H9 (cell line): ENCODE measurements around the gene ACYP2. TPM values are rescaled to one million over a fixed set of nuclear protein-coding genes. Genes with fewer than 3 reads are reported as not detected.

Source experiments
- DNase-seq: peaks from one replicate; pipeline ENCODE4 v3.0.0-alpha.2; 2017
- H2AFZ ChIP-seq: one replicate; pipeline ENCODE4 v1.6.1; 2013; ENCODE audit warnings: mild to moderate bottlenecking, low read length, control low read depth, moderate library complexity
- H2AK5ac ChIP-seq: 2 replicates; pipeline ENCODE4 v1.6.1; 2013; ENCODE audit warnings: low read length, control low read depth, mixed read lengths; ENCODE audit not compliant: insufficient read length
- H2BK120ac ChIP-seq: one replicate; pipeline ENCODE4 v1.6.1; 2013; ENCODE audit warnings: low read depth, mild to moderate bottlenecking, low read length, control low read depth, inconsistent platforms; ENCODE audit not compliant: poor library complexity, severe bottlenecking
- H2BK12ac ChIP-seq: 2 replicates; pipeline ENCODE4 v1.6.1; 2013; ENCODE audit warnings: low read length, control low read depth, mixed read lengths, low read depth; ENCODE audit not compliant: insufficient read length
- H2BK15ac ChIP-seq: 2 replicates; pipeline ENCODE4 v1.6.1; 2013; ENCODE audit warnings: low read depth, low read length, control low read depth
- H2BK20ac ChIP-seq: one replicate; pipeline ENCODE4 v1.6.1; 2013; ENCODE audit warnings: low read depth, mild to moderate bottlenecking, low read length, control low read depth, inconsistent platforms; ENCODE audit not compliant: poor library complexity, severe bottlenecking
- H2BK5ac ChIP-seq: 2 replicates; pipeline ENCODE4 v1.6.1; 2013; ENCODE audit warnings: low read length, control low read depth, mixed read lengths; ENCODE audit not compliant: insufficient read length
- H3K14ac ChIP-seq: 2 replicates; pipeline ENCODE4 v1.6.1; 2013; ENCODE audit warnings: low read length, control low read depth; ENCODE audit not compliant: insufficient read depth
- H3K18ac ChIP-seq: 2 replicates; pipeline ENCODE4 v1.6.1; 2013; ENCODE audit warnings: low read depth, mild to moderate bottlenecking, mixed read lengths, low read length, control low read depth; ENCODE audit not compliant: insufficient read length
- H3K23ac ChIP-seq: 2 replicates; pipeline ENCODE4 v1.6.1; 2013; ENCODE audit warnings: low read length, control low read depth, mixed read lengths, low read depth; ENCODE audit not compliant: insufficient read length
- H3K23me2 ChIP-seq: 2 replicates; pipeline ENCODE4 v1.6.1; 2013; ENCODE audit warnings: low read depth, mild to moderate bottlenecking, mixed read lengths, low read length, control low read depth; ENCODE audit not compliant: insufficient read length, poor library complexity, severe bottlenecking
- H3K27ac ChIP-seq: 2 replicates; pipeline ENCODE4 v1.5.1; 2013; ENCODE audit warnings: low read length, control low read depth, mixed read lengths, low read depth; ENCODE audit not compliant: insufficient read length
- H3K27me3 ChIP-seq: 2 replicates; pipeline ENCODE4 v1.6.1; 2013; ENCODE audit warnings: low read length, control low read depth, inconsistent platforms; ENCODE audit not compliant: insufficient read depth
- H3K4ac ChIP-seq: 2 replicates; pipeline ENCODE4 v1.6.1; 2013; ENCODE audit warnings: low read depth, mild to moderate bottlenecking, control low read depth, inconsistent platforms, low read length, moderate library complexity
- H3K4me1 ChIP-seq: 2 replicates; pipeline ENCODE4 v1.6.1; 2013; ENCODE audit warnings: low read length, control low read depth, inconsistent platforms; ENCODE audit not compliant: insufficient read depth
- H3K4me2 ChIP-seq: 2 replicates; pipeline ENCODE4 v1.6.1; 2013; ENCODE audit warnings: low read length, control low read depth, mixed read lengths; ENCODE audit not compliant: insufficient read length, insufficient read depth
- H3K56ac ChIP-seq: 2 replicates; pipeline ENCODE4 v1.6.1; 2013; ENCODE audit warnings: low read depth, mild to moderate bottlenecking, mixed read lengths, low read length, control low read depth; ENCODE audit not compliant: insufficient read length
- H3K79me1 ChIP-seq: 2 replicates; pipeline ENCODE4 v1.6.1; 2013; ENCODE audit warnings: low read depth, mild to moderate bottlenecking, moderate library complexity, low read length, control low read depth, inconsistent platforms; ENCODE audit not compliant: insufficient read depth, poor library complexity, severe bottlenecking
- H3K79me2 ChIP-seq: 2 replicates; pipeline ENCODE4 v1.6.1; 2013; ENCODE audit warnings: low read length, control low read depth, inconsistent platforms; ENCODE audit not compliant: insufficient read depth
- H3K9ac ChIP-seq: 2 replicates; pipeline ENCODE4 v1.6.1; 2013; ENCODE audit warnings: low read length, control low read depth, mixed read lengths; ENCODE audit not compliant: insufficient read length; ENCODE audit errors: extremely low read depth
- H3K9me3 ChIP-seq: one replicate; pipeline ENCODE4 v1.6.1; 2013; ENCODE audit warnings: low read depth, low read length, inconsistent platforms; ENCODE audit not compliant: control insufficient read depth
- H3T11ph ChIP-seq: one replicate; pipeline ENCODE4 v1.6.1; 2013; ENCODE audit warnings: mild to moderate bottlenecking, low read length, control low read depth, inconsistent platforms
- H4K20me1 ChIP-seq: one replicate; pipeline ENCODE4 v1.6.1; 2013; ENCODE audit not compliant: control insufficient read depth, insufficient read length, insufficient read depth
- H4K5ac ChIP-seq: 2 replicates; pipeline ENCODE4 v1.6.1; 2013; ENCODE audit warnings: low read depth, mild to moderate bottlenecking, mixed read lengths, low read length, control low read depth; ENCODE audit not compliant: insufficient read length
- H4K8ac ChIP-seq: replicated peaks from 2 replicates; pipeline ENCODE4 v1.6.1; 2013; ENCODE audit warnings: low read length, control low read depth, mixed read lengths, low read depth; ENCODE audit not compliant: insufficient read length
- H4K91ac ChIP-seq: 2 replicates; pipeline ENCODE4 v1.6.1; 2013; ENCODE audit warnings: low read depth, mild to moderate bottlenecking, moderate library complexity, mixed read lengths, low read length, control low read depth; ENCODE audit not compliant: insufficient read length
- H3K27ac Mint-ChIP-seq, 3 experiments: 2 replicates in 2 of 3; 3 replicates in 1 of 3; pipeline ENCODE4 v1.8.0; 2020 to 2021; ENCODE audit warnings: mixed read lengths in 3 of 3, mild to moderate bottlenecking in 1 of 3, moderate library complexity in 1 of 3
- H3K27me3 Mint-ChIP-seq: 2 replicates; pipeline ENCODE4 v1.8.0; 2021; ENCODE audit warnings: low read depth, mild to moderate bottlenecking, moderate library complexity, mixed read lengths
- H3K36me3 Mint-ChIP-seq, 3 experiments: 2 replicates in 2 of 3; 3 replicates in 1 of 3; pipeline ENCODE4 v1.8.0; 2020 to 2021; ENCODE audit warnings: low read depth in 3 of 3, mixed read lengths in 3 of 3; ENCODE audit not compliant: insufficient read depth in 1 of 3
- H3K4me1 Mint-ChIP-seq, 2 experiments: 2 replicates each; pipeline ENCODE4 v1.8.0; 2020; ENCODE audit warnings: mixed read lengths in 2 of 2
- H3K4me3 Mint-ChIP-seq, 2 experiments: 2 replicates in 1 of 2; 3 replicates in 1 of 2; pipeline ENCODE4 v1.8.0; 2020 to 2021; ENCODE audit warnings: mild to moderate bottlenecking in 2 of 2, mixed read lengths in 2 of 2, moderate library complexity in 1 of 2
- H3K9me3 Mint-ChIP-seq, 2 experiments: 2 replicates in 1 of 2; 3 replicates in 1 of 2; pipeline ENCODE4 v1.8.0; 2020; ENCODE audit warnings: mild to moderate bottlenecking in 2 of 2, mixed read lengths in 2 of 2, moderate library complexity in 1 of 2
- CTCF ChIP-seq: fragments of 200-600 bp; sonication (generic); conservative IDR thresholded peaks from 3 replicates; pipeline ENCODE4 v1.8.0; 2021; ENCODE audit warnings: antibody characterized with exemption, mild to moderate bottlenecking
- WGBS: extraction: QIAGEN DNeasy Blood & Tissue Kit; methylation state at CpG from one replicate; pipeline ENCODE4 v1.1.7; 2013; ENCODE audit warnings: missing lambda C conversion rate, low lambda C conversion rate, mixed read lengths; ENCODE audit not compliant: insufficient read length; ENCODE audit errors: extremely low coverage; 5-methylcytosine and 5-hydroxymethylcytosine counted together
- total RNA-seq: library from RNA; stranded (reverse); gene quantifications from 2 replicates; pipeline ENCODE4 v1.2.1, GENCODE V29; 2021

The ACYP2 gene
- total RNA-seq, 1 experiment from 2014 or later = 3.2 TPM

GRCh38 chr2:54247115-54247514, 131.7 kb downstream of the ACYP2 start:
- TF ChIP-seq CTCF = no peak
- Histone ChIP-seq H3K56ac (no peak overlapping the region), H4K8ac (no peak overlapping the region), H2BK12ac (no peak overlapping the region), H3K4me1 (no peaks in the 10 kb centered on the region), H3T11ph (no peak overlapping the region), H3K27ac (no peak overlapping the region), H2BK120ac (no peak overlapping the region), H3K79me1 (no peaks in the 10 kb centered on the region), H2AK5ac (no peak overlapping the region), H2AFZ (no peak overlapping the region), H3K4ac (no peak overlapping the region), H3K9me3 (no peaks in the 10 kb centered on the region), H3K23me2 (no peaks in the 10 kb centered on the region), H3K9ac (no peak overlapping the region), H3K4me2 (no peak overlapping the region), H3K23ac (no peak overlapping the region), H2BK20ac (no peak overlapping the region), H2BK15ac (no peak overlapping the region), H2BK5ac (no peak overlapping the region), H3K27me3 (no peaks in the 10 kb centered on the region), H3K14ac (no peak overlapping the region), H4K91ac (no peak overlapping the region), H3K79me2 (no peaks in the 10 kb centered on the region), H4K20me1 (no peaks in the 10 kb centered on the region), H3K18ac (no peak overlapping the region), H4K5ac (no peak overlapping the region)
- no peaks in the 10 kb centered on the region for H3K36me3 Mint-ChIP-seq
- H3K27me3 Mint-ChIP-seq = peaks cover 6% of the 10 kb centered on the region
- no peak overlapping the region for H3K4me3 Mint-ChIP-seq
- no peak for DNase-seq
- no peak overlapping the region for H3K27ac Mint-ChIP-seq
- H3K4me1 Mint-ChIP-seq = no peaks in the 10 kb centered on the region
- WGBS = no CpG with 5 or more reads among the region's 1 CpG
- no peaks in the 10 kb centered on the region for H3K9me3 Mint-ChIP-seq
